GM23248 (cell line): ENCODE measurements around the gene TAL2. TPM values are rescaled to one million over a fixed set of nuclear protein-coding genes. Genes with fewer than 3 reads are reported as not detected.

Experiments used
- DNase-seq: peaks from one replicate; pipeline ENCODE4 v3.0.0-alpha.2; 2015
- H2AFZ ChIP-seq: fragments of 200-600 bp; sonication (generic); 2 replicates; pipeline ENCODE4 v1.6.1; 2016; ENCODE audit warnings: antibody characterized with exemption
- H3F3A ChIP-seq: fragments of 200-600 bp; sonication (generic); 2 replicates; pipeline ENCODE4 v1.6.1; 2016; ENCODE audit warnings: mild to moderate bottlenecking, antibody characterized with exemption, mixed run types; ENCODE audit not compliant: insufficient read depth
- H3K27ac ChIP-seq: fragments of 200-600 bp; sonication (generic); 2 replicates; pipeline ENCODE4 v1.5.1; 2016; ENCODE audit warnings: mild to moderate bottlenecking
- H3K27me3 ChIP-seq: fragments of 200-600 bp; sonication (generic); replicated peaks from 2 replicates; pipeline ENCODE4 v1.6.1; 2016; ENCODE audit warnings: mild to moderate bottlenecking; ENCODE audit not compliant: insufficient read depth
- H3K36me3 ChIP-seq: fragments of 200-600 bp; sonication (generic); 2 replicates; pipeline ENCODE4 v1.6.1; 2016; ENCODE audit warnings: low read depth, mild to moderate bottlenecking
- H3K4me1 ChIP-seq: fragments of 200-600 bp; sonication (generic); 2 replicates; pipeline ENCODE4 v1.6.1; 2016; ENCODE audit warnings: mild to moderate bottlenecking; ENCODE audit not compliant: insufficient read depth
- H3K4me2 ChIP-seq: fragments of 200-600 bp; sonication (generic); one replicate; pipeline ENCODE4 v1.6.1; 2016; ENCODE audit warnings: mild to moderate bottlenecking; ENCODE audit not compliant: unreplicated experiment
- H3K4me3 ChIP-seq: fragments of 200-600 bp; sonication (generic); 2 replicates; pipeline ENCODE4 v1.5.1; 2016; ENCODE audit warnings: mild to moderate bottlenecking
- H3K79me2 ChIP-seq: fragments of 200-600 bp; sonication (generic); 2 replicates; pipeline ENCODE4 v1.6.1; 2016; ENCODE audit warnings: mild to moderate bottlenecking; ENCODE audit not compliant: insufficient read depth
- H3K9ac ChIP-seq: fragments of 200-600 bp; sonication (generic); 2 replicates; pipeline ENCODE4 v1.6.1; 2016; ENCODE audit warnings: mild to moderate bottlenecking
- H3K9me2 ChIP-seq: fragments of 200-600 bp; sonication (generic); 2 replicates; pipeline ENCODE4 v1.6.1; 2016; ENCODE audit warnings: mixed run types, mild to moderate bottlenecking, moderate library complexity; ENCODE audit not compliant: insufficient read depth
- H3K9me3 ChIP-seq: fragments of 200-600 bp; sonication (generic); one replicate; pipeline ENCODE4 v1.6.1; 2017; ENCODE audit warnings: low read depth
- H4K20me1 ChIP-seq: fragments of 200-600 bp; sonication (generic); 2 replicates; pipeline ENCODE4 v1.6.0; 2016; ENCODE audit not compliant: insufficient read depth
- EZH2 ChIP-seq: fragments of 200-600 bp; sonication (generic); IDR thresholded peaks from 2 replicates; pipeline ENCODE4 v1.6.1; 2018; ENCODE audit warnings: antibody characterized with exemption, mild to moderate bottlenecking; ENCODE audit not compliant: insufficient read depth, poor library complexity, severe bottlenecking
- EZH2phosphoT487 ChIP-seq: fragments of 200-600 bp; sonication (generic); IDR thresholded peaks from 2 replicates; pipeline ENCODE4 v1.6.1; 2018; ENCODE audit warnings: antibody characterized with exemption, moderate library complexity, mild to moderate bottlenecking, low read depth; ENCODE audit not compliant: insufficient read depth
- WGBS, 2 experiments: methylation state at CpG; one replicate each; pipeline ENCODE4 v1.1.6; 2015 to 2017; ENCODE audit warnings: low lambda C conversion rate in 2 of 2, low coverage in 1 of 2; ENCODE audit errors: missing lambda C conversion rate in 2 of 2; 5-methylcytosine and 5-hydroxymethylcytosine counted together
- in situ Hi-C: fragments of 300-500 bp; cut with MboI; formaldehyde crosslinking; loops from 2 replicates; pipeline ENCODE4 v1.15.0; 2020
- polyA plus RNA-seq: library from polyadenylated mRNA; unstranded; fragments of >200 nt; fragmentation: Nextera tagmentation; extraction: Ambion mirVana; gene quantifications from 2 replicates; pipeline ENCODE4 v1.2.1, GENCODE V29; 2016
- total RNA-seq: library from RNA; depleted of rRNA; stranded (reverse); fragments of >200 nt; shearing (Covaris generic); gene quantifications from 2 replicates; pipeline ENCODE4 v1.2.3, GENCODE V29; 2014

TAL2 gene
- total and polyA plus RNA-seq, 2 experiments from 2014 or later = not detected

DNA sequence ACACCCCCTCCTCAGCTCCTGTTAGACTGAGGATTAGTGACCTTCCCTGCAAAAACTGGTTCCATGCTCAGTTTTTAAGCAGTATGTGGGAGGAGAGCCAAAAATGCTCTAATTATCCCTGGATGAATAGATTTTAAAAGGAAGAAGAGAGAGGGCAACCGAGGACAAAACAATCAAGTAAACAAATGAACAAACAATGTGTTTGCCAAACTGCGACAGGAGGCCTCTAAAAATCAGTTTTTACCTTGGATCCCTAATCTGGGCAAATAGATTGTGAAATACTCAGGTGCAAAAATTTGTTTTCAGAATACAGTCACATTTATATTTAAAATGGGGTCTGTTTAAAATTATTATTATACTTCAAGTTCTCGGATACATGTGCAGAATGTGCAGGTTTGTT lies 8.5 kb downstream of the TAL2 start:
- no peaks in the 10 kb centered on the region for H4K20me1 ChIP-seq
- no peaks in the 10 kb centered on the region for H3K79me2 ChIP-seq
- H3K36me3 ChIP-seq = no peaks in the 10 kb centered on the region
- H3K27ac ChIP-seq = no peak overlapping the region
- WGBS, 2 experiments = 45 to 47% methylated on average over 3 of the region's 3 CpGs
- H2AFZ ChIP-seq = no peak overlapping the region
- no peak overlapping the region for H3K4me2 ChIP-seq
- H3K4me3 ChIP-seq = no peak overlapping the region
- H3K9me3 ChIP-seq = no peaks in the 10 kb centered on the region
- H3F3A ChIP-seq = no peaks in the 10 kb centered on the region
- no peaks in the 10 kb centered on the region for H3K9me2 ChIP-seq
- no peak for DNase-seq
- H3K4me1 ChIP-seq = no peaks in the 10 kb centered on the region
- no peaks in the 10 kb centered on the region for H3K27me3 ChIP-seq
- in situ Hi-C loops = no loop called here
- H3K9ac ChIP-seq = no peak overlapping the region
- TF ChIP-seq EZH2 (no peak), EZH2phosphoT487 (no peak)

DNA sequence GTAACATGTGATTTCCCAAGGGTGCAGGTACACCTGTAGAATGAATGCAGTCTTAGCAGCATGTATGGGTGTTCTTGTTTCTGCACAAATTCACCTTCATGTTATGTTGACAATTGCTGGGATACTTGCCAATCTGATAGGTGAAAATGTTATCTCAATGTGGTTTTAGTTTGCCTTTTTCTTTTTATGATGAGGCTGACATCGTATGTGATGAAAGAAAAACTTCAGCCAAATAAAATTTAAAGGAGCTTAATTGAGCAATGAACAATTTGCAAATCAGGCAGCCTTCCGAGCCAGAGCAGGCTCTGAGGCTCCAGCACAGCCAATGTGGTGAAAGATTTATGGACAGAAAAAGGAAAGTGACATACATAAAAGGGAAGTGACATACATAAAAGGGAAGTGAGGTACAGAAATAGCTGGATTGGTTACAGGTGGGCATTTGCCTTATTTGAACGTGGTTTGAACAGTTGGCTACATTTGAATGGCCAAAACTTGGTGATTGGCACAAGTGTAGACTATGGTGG lies 10.5 kb downstream of the TAL2 start:
- H3K4me3 ChIP-seq = no peak overlapping the region
- no peaks in the 10 kb centered on the region for H3K36me3 ChIP-seq
- no peaks in the 10 kb centered on the region for H4K20me1 ChIP-seq
- no peaks in the 10 kb centered on the region for H3K9me3 ChIP-seq
- H3K4me2 ChIP-seq = no peak overlapping the region
- TF ChIP-seq EZH2 (no peak), EZH2phosphoT487 (no peak)
- DNase-seq = no peak
- 7 to 15% methylated on average over 3 of the region's 3 CpGs for WGBS, 2 experiments
- H3K79me2 ChIP-seq = no peaks in the 10 kb centered on the region
- no peaks in the 10 kb centered on the region for H3F3A ChIP-seq
- in situ Hi-C loops = no loop called here
- H3K9ac ChIP-seq = no peak overlapping the region
- no peak overlapping the region for H3K27ac ChIP-seq
- H3K9me2 ChIP-seq = no peaks in the 10 kb centered on the region
- no peak overlapping the region for H2AFZ ChIP-seq
- H3K4me1 ChIP-seq = no peaks in the 10 kb centered on the region
- no peaks in the 10 kb centered on the region for H3K27me3 ChIP-seq

DNA sequence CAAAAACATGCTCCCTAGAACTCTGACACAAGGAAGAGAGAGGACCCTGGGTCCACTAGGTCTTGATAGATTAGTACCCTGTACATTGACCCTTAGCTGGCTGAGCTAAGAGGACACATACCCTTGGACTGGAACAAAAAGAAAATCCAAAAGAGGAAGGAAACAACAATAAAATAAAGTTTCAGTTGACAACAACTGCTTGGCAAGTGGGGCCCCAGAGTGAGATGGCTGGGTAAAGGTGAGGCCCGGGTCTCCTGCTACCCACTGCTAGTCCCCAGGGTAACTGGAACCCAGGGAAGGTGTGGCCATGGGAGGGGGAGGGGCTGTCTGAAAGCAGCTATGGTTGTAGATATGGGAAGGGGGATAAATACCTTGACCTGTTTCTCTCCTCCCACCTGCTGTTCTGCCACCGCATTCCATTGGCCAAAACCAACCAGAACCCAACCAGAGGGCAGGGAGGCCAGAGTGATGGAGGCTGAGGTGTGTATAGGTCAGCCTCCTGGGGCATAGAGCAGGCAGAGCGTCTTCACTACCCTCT lies 11.7 kb downstream of the TAL2 start:
- TF ChIP-seq EZH2 = no peak
- no peak for TF ChIP-seq EZH2phosphoT487
- H3K4me1 ChIP-seq = no peaks in the 10 kb centered on the region
- H4K20me1 ChIP-seq = no peaks in the 10 kb centered on the region
- no peak overlapping the region for H3K4me3 ChIP-seq
- H2AFZ ChIP-seq = no peak overlapping the region
- 38 to 46% methylated on average over 3 of the region's 3 CpGs for whole genome bisulfite sequencing, 2 experiments
- no peaks in the 10 kb centered on the region for H3K27me3 ChIP-seq
- no peaks in the 10 kb centered on the region for H3K79me2 ChIP-seq
- no peaks in the 10 kb centered on the region for H3K9me2 ChIP-seq
- no peak for DNase-seq
- no peaks in the 10 kb centered on the region for H3K9me3 ChIP-seq
- H3K36me3 ChIP-seq = no peaks in the 10 kb centered on the region
- no peak overlapping the region for H3K9ac ChIP-seq
- H3K4me2 ChIP-seq = no peak overlapping the region
- no peaks in the 10 kb centered on the region for H3F3A ChIP-seq
- in situ Hi-C loops = no loop called here
- H3K27ac ChIP-seq = no peak overlapping the region

DNA sequence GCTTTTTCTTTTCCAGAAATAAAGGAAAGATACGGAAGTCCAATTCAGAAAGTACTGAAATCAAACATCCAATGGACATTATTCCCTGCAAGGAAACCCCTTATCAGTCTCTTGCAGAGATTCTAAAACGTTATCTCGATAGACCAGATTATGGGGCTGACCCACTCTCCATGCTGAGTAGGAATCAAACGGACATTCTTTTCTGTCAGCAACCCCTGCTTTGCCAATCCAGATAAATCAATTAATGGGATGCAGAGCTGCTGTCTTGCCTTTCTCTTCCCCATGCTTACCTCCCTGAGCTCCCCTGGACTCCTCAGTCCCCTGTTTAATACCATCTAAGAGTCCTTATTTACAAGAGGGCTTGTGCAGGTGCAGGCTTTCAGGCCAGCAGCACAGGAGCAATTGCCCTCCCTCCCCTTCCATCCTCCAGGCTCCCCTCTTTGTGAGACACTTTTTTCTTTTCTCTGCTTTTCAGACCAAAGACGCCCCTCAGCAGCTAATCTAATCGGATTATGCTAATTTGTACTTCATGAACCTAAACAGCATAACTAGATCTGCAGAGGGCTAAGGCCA lies 14.2 kb downstream of the TAL2 start:
- no peak overlapping the region for H2AFZ ChIP-seq
- in situ Hi-C loops = no loop called here
- H3K36me3 ChIP-seq = no peaks in the 10 kb centered on the region
- no peaks in the 10 kb centered on the region for H3K9me3 ChIP-seq
- H3K27me3 ChIP-seq = no peaks in the 10 kb centered on the region
- H3K4me2 ChIP-seq = no peak overlapping the region
- no peak overlapping the region for H3K9ac ChIP-seq
- H3F3A ChIP-seq = no peaks in the 10 kb centered on the region
- H3K4me3 ChIP-seq = no peak overlapping the region
- no peaks in the 10 kb centered on the region for H3K9me2 ChIP-seq
- DNase-seq = no peak
- H3K4me1 ChIP-seq = no peaks in the 10 kb centered on the region
- no peaks in the 10 kb centered on the region for H3K79me2 ChIP-seq
- 37 to 38% methylated on average over 6 of the region's 6 CpGs for WGBS, 2 experiments
- no peak for TF ChIP-seq EZH2phosphoT487
- TF ChIP-seq EZH2 = no peak
- H4K20me1 ChIP-seq = no peaks in the 10 kb centered on the region
- no peak overlapping the region for H3K27ac ChIP-seq

DNA sequence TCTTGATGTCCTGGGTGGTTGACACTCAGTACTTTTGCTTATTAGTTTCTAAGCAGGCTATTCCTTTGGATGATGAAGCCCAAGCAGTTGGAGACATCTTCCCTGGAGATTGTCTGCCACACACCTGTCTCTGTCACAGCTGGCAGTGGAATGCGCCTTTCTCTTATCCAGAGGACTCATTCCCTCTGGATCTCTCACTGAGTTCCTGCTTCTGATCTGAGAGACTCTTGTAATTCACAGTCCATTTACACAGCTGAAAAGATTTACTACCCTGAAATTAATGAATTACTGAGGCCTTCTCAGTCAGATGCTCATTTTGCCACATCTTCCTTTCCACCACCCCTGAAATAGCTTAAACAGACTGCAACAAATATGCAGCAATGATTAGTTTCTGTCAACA lies 15.9 kb downstream of the TAL2 start:
- TF ChIP-seq EZH2 (no peak), EZH2phosphoT487 (no peak)
- 55 to 67% methylated on average over 1 of the region's 1 CpG for WGBS, 2 experiments
- H3K27ac ChIP-seq = no peak overlapping the region

More for the DNA sequence above, 15.9 kb downstream of the TAL2 start:
- Histone ChIP-seq H3F3A (no peaks in the 10 kb centered on the region), H3K27me3 (no peaks in the 10 kb centered on the region), H2AFZ (no peak overlapping the region), H3K9me3 (no peaks in the 10 kb centered on the region), H3K36me3 (no peaks in the 10 kb centered on the region), H4K20me1 (no peaks in the 10 kb centered on the region), H3K4me2 (no peak overlapping the region), H3K79me2 (no peaks in the 10 kb centered on the region), H3K4me1 (no peaks in the 10 kb centered on the region), H3K9me2 (no peaks in the 10 kb centered on the region), H3K9ac (no peak overlapping the region), H3K4me3 (no peak overlapping the region)
- in situ Hi-C loops = no loop called here
- no peak for DNase-seq
